ENCODE measurements around the gene BNIP2.

BNIP2 gene

GRCh38 chr15:59691194-59691805, 2.2 kb upstream of the BNIP2 start:
- no peaks in the 10 kb centered on the region for H3K9me3 ChIP-seq (ENCODE audit: control insufficient read depth, insufficient read depth, low read depth, low read length)
- H3K4me1 ChIP-seq (ENCODE audit: control insufficient read depth, insufficient read depth, low read length): no peaks in the 10 kb centered on the region
- no peak overlapping the region for H3K4me3 ChIP-seq (ENCODE audit: low read depth, low read length)
- CTCF ChIA-PET: interaction anchor here (0.6 to 6.4 kb wide), 31 partner anchors 9 to 1417 kb away, joined by 3 to 64 read pairs (median 4); partner anchors contain the start of gene FOXB1
- TF ChIP-seq ZNF248 (tag by site-specific recombination; IDR thresholded peaks at IDR 0.05) (no peak), OVOL3 (tag by site-specific recombination; IDR thresholded peaks at IDR 0.05) (no peak), ZNF654 (tag by site-specific recombination; IDR thresholded peaks at IDR 0.05; ENCODE audit: low read depth) (peak; percentile 74), ZNF664 (tag by site-specific recombination; IDR thresholded peaks at IDR 0.05) (peak; percentile 76; the same call in 1 of the 2 replicates)
- TF ChIP-seq, protein P1, sequence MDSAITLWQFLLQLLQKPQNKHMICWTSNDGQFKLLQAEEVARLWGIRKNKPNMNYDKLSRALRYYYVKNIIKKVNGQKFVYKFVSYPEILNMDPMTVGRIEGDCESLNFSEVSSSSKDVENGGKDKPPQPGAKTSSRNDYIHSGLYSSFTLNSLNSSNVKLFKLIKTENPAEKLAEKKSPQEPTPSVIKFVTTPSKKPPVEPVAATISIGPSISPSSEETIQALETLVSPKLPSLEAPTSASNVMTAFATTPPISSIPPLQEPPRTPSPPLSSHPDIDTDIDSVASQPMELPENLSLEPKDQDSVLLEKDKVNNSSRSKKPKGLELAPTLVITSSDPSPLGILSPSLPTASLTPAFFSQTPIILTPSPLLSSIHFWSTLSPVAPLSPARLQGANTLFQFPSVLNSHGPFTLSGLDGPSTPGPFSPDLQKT (IDR thresholded peaks at IDR 0.05; ENCODE audit: borderline replicate concordance, low read depth, low read length): no peak
- peaks cover 0 to 2% of the 10 kb centered on the region in 2 experiments; a peak in 2 of 3 replicates for H3K36me3 ChIP-seq (ENCODE audit: control insufficient read depth in 2 of 2, insufficient read depth in 1 of 2, low read length in 2 of 2)
- POLR2A ChIA-PET: no interaction called here
- H3K27ac ChIP-seq (ENCODE audit: extremely low read depth, low read depth, low read length): no peak overlapping the region

GRCh38 chr15:59689626-59690236, 611 bp upstream of the BNIP2 start:
- ChIA-PET POLR2A (interaction anchor here (0.7 to 3.2 kb wide), 3 partner anchors 32 to 161 kb away, joined by 3 to 10 read pairs (median 5); partner anchors contain the start of gene GTF2A2), CTCF (interaction anchor here (0.6 to 6.4 kb wide), 9 partner anchors 9 to 841 kb away, joined by 3 to 64 read pairs (median 4); no protein-coding TSS in a partner anchor)
- Histone ChIP-seq H3K4me3 (ENCODE audit: low read depth, low read length) (peak overlapping the region; percentile 50), H3K27ac (ENCODE audit: extremely low read depth, low read depth, low read length) (0 out of 2 replicates have a peak overlapping the region, but pooled peaks have one; percentile 25), H3K9me3 (ENCODE audit: control insufficient read depth, insufficient read depth, low read depth, low read length) (no peaks in the 10 kb centered on the region), H3K4me1 (ENCODE audit: control insufficient read depth, insufficient read depth, low read length) (0 out of 2 replicates have a peak, but pooled peaks cover 2% of the 10 kb centered on the region), H3K36me3 (ENCODE audit: control insufficient read depth in 2 of 2, insufficient read depth in 1 of 2, low read length in 2 of 2) (peaks cover 0 to 2% of the 10 kb centered on the region in 2 experiments; a peak in 2 of 3 replicates)
- peak; percentile 27; the same call in 1 of the 2 replicates for TF ChIP-seq ZXDB (tag by site-specific recombination; IDR thresholded peaks at IDR 0.05)
- TF ChIP-seq BCL11A (tag by site-specific recombination; IDR thresholded peaks at IDR 0.05; ENCODE audit: low read depth): 0 out of 2 replicates have a peak, but pooled peaks have one; percentile 13
- peak; percentile 96 for TF ChIP-seq KLF1 (tag by site-specific recombination; IDR thresholded peaks at IDR 0.05)
- no peak for TF ChIP-seq ZNF394 (tag by site-specific recombination; IDR thresholded peaks at IDR 0.05; ENCODE audit: borderline replicate concordance)
- TF ChIP-seq ZNF624 (tag by site-specific recombination; IDR thresholded peaks at IDR 0.05): no peak
- TF ChIP-seq ZNF146 (tag by site-specific recombination; IDR thresholded peaks at IDR 0.05): no peak
- peak; percentile 68 for TF ChIP-seq SP7 (tag by site-specific recombination; IDR thresholded peaks at IDR 0.05)
- TF ChIP-seq ZNF692 (tag by site-specific recombination; IDR thresholded peaks at IDR 0.05): no peak; the same call in 1 of the 2 replicates
- no peak for TF ChIP-seq ZSCAN30 (tag by site-specific recombination; IDR thresholded peaks at IDR 0.05)
- TF ChIP-seq ZNF449 (tag by site-specific recombination; IDR thresholded peaks at IDR 0.05): peak; percentile 88
- TF ChIP-seq WT1 (tag by site-specific recombination; IDR thresholded peaks at IDR 0.05): peak; percentile 62
- no peak for TF ChIP-seq HOXD13 (CRISPR knock-in tag; IDR thresholded peaks at IDR 0.05; ENCODE audit: borderline replicate concordance)
- no peak for TF ChIP-seq ZNF514 (tag by site-specific recombination; IDR thresholded peaks at IDR 0.05)
- TF ChIP-seq ZNF654 (tag by site-specific recombination; IDR thresholded peaks at IDR 0.05; ENCODE audit: low read depth): no peak
- TF ChIP-seq ZNF791 (tag by site-specific recombination; IDR thresholded peaks at IDR 0.05): no peak
- TF ChIP-seq INSM2 (tag by site-specific recombination; IDR thresholded peaks at IDR 0.05): 0 out of 2 replicates have a peak, but pooled peaks have one; percentile 17
- TF ChIP-seq ZNF473 (tag by site-specific recombination; IDR thresholded peaks at IDR 0.05): no peak
- TF ChIP-seq ZNF335 (tag by site-specific recombination; conservative IDR thresholded peaks at IDR 0.05): peak; percentile 98
- TF ChIP-seq KLF10 (tag by site-specific recombination; IDR thresholded peaks at IDR 0.05): peak; percentile 60
- peak; percentile 76 for TF ChIP-seq ZNF366 (tag by site-specific recombination; conservative IDR thresholded peaks at IDR 0.05)
- TF ChIP-seq ZFHX2 (tag by site-specific recombination; conservative IDR thresholded peaks at IDR 0.05): peak; percentile 83
- peak; percentile 17; the same call in 1 of the 2 replicates for TF ChIP-seq OSR2 (tag by site-specific recombination; IDR thresholded peaks at IDR 0.05)
- TF ChIP-seq SCRT2 (tag by site-specific recombination; IDR thresholded peaks at IDR 0.05): peak; percentile 66; the same call in 1 of the 2 replicates

All from HEK293 (cell line).